OCI-LY3 (cell line): ENCODE results near the gene CCDC102A.
"Not testable (repeated sequence)": the region's sequence is repeated elsewhere in the genome, so short reads cannot be mapped to it uniquely, and the experiment has no call there.

Experiments used
- H2AFZ ChIP-seq: fragments of 200-600, 300-600 bp; shearing (Covaris generic); 2 replicates; pipeline ENCODE4 v1.6.0; 2014; ENCODE audit warnings: antibody characterized with exemption, low read depth, low read length
- H3K27ac ChIP-seq: fragments of 200-600, 300-600 bp; sonication (generic); 2 replicates; pipeline ENCODE4 v1.5.1; 2014; ENCODE audit warnings: mild to moderate bottlenecking, low read length, moderate library complexity, mixed read lengths
- H3K27me3 ChIP-seq: fragments of 200-600, 300-600 bp; sonication (generic); 2 replicates; pipeline ENCODE4 v1.6.1; 2014; ENCODE audit warnings: low read depth, low read length, mixed read lengths
- H3K36me3 ChIP-seq: fragments of 200-600, 300-600 bp; sonication (generic); replicated peaks from 2 replicates; pipeline ENCODE3; 2014; ENCODE audit warnings: low read depth, low read length, mixed read lengths
- H3K4me1 ChIP-seq: fragments of 300-600, 200-600 bp; sonication (generic); 2 replicates; pipeline ENCODE4 v1.6.1; 2014; ENCODE audit warnings: low read length, mixed read lengths
- H3K4me2 ChIP-seq: fragments of 200-600, 300-600 bp; sonication (generic); 2 replicates; pipeline ENCODE4 v1.6.1; 2014; ENCODE audit warnings: low read length, mixed read lengths
- H3K4me3 ChIP-seq: fragments of 300-600, 200-600 bp; sonication (generic); 2 replicates; pipeline ENCODE4 v1.5.1; 2014; ENCODE audit warnings: antibody characterized with exemption, mild to moderate bottlenecking, low read length, moderate library complexity
- H3K79me2 ChIP-seq: fragments of 300-600, 200-600 bp; shearing (Covaris generic); 2 replicates; pipeline ENCODE4 v1.6.1; 2014; ENCODE audit warnings: mild to moderate bottlenecking, low read length, mixed read lengths
- H3K9ac ChIP-seq: fragments of 300-600, 200-600 bp; shearing (Covaris generic); 2 replicates; pipeline ENCODE4 v1.6.0; 2014; ENCODE audit warnings: mild to moderate bottlenecking, low read length, moderate library complexity
- H3K9me3 ChIP-seq: fragments of 200-600, 300-600 bp; shearing (Covaris generic); 2 replicates; pipeline ENCODE4 v1.6.1; 2014; ENCODE audit warnings: low read length, mixed read lengths; ENCODE audit not compliant: insufficient read depth
- H4K20me1 ChIP-seq: fragments of 200-600, 300-600 bp; sonication (generic); 2 replicates; pipeline ENCODE4 v1.6.1; 2016; ENCODE audit warnings: low read length, mixed read lengths; ENCODE audit not compliant: insufficient read depth
- EZH2phosphoT487 ChIP-seq: fragments of 200-600 bp; shearing (Covaris generic); IDR thresholded peaks from 2 replicates; pipeline ENCODE4 v1.6.1; 2018; ENCODE audit warnings: antibody characterized with exemption, mixed run types, low read depth
- TF ChIP-seq, protein P1 (sequence below): fragments of 200-600, 300-600 bp; sonication (generic); IDR thresholded peaks from 2 replicates; pipeline ENCODE4 v1.5.1; 2014; ENCODE audit warnings: antibody characterized with exemption, low read length, low read depth

Gene CCDC102A

DNA sequence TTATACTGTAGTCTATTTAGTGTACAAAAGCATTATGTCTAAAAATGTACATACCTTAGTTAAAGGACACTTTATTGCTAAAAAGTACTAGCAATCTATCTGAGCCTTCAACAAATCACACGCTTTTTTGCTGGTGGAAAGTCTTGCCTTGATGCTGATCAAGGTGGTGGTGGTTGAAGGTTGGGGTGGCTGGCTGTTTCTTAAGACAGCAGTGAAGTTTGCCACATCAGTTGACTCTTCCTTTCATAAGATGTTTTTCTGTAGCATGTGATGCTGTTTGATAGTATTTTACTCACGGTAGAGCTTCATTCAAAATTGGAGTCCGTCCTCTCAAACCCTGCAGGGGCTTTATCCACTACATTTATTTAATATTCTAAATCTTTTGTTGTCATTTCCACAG lies 14.7 kb upstream of the CCDC102A start:
- H3K9me3 ChIP-seq = peaks cover 9% of the 10 kb centered on the region; the same call in 1 of the 2 replicates
- H3K4me3 ChIP-seq = no peak overlapping the region
- H4K20me1 ChIP-seq = no peaks in the 10 kb centered on the region
- no peak overlapping the region for H3K4me2 ChIP-seq
- no peaks in the 10 kb centered on the region for H3K36me3 ChIP-seq
- H3K9ac ChIP-seq = no peak overlapping the region
- H3K27ac ChIP-seq = no peak overlapping the region
- H3K27me3 ChIP-seq = peaks cover 87% of the 10 kb centered on the region
- TF ChIP-seq EZH2phosphoT487 = no peak
- TF ChIP-seq, protein P1, sequence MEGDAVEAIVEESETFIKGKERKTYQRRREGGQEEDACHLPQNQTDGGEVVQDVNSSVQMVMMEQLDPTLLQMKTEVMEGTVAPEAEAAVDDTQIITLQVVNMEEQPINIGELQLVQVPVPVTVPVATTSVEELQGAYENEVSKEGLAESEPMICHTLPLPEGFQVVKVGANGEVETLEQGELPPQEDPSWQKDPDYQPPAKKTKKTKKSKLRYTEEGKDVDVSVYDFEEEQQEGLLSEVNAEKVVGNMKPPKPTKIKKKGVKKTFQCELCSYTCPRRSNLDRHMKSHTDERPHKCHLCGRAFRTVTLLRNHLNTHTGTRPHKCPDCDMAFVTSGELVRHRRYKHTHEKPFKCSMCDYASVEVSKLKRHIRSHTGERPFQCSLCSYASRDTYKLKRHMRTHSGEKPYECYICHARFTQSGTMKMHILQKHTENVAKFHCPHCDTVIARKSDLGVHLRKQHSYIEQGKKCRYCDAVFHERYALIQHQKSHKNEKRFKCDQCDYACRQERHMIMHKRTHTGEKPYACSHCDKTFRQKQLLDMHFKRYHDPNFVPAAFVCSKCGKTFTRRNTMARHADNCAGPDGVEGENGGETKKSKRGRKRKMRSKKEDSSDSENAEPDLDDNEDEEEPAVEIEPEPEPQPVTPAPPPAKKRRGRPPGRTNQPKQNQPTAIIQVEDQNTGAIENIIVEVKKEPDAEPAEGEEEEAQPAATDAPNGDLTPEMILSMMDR = no peak
- no peaks in the 10 kb centered on the region for H3K79me2 ChIP-seq
- H3K4me1 ChIP-seq = no peaks in the 10 kb centered on the region
- H2AFZ ChIP-seq = no peak overlapping the region

DNA sequence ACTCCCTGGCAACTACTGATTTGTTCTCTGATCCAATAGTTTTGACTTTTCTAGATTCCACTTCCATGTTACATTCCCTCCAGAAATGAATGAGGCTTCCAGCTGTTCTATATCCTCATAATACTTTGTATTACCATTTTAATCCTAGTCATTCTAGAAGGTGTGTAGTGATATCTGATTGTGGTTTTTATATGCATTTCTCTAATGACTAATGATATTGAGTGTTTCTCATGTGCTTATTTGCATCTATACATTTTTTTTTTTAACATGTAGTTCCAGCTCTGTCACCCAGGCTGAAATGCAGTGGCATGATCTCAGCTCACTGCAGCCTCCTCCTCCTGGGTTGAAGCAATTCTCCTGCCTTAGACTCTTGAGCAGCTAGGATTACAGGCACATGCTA lies 13.4 kb upstream of the CCDC102A start:
- no peaks in the 10 kb centered on the region for H3K79me2 ChIP-seq
- no peak overlapping the region for H2AFZ ChIP-seq
- peaks cover 2% of the 10 kb centered on the region for H3K4me1 ChIP-seq
- no peak overlapping the region for H3K4me2 ChIP-seq
- no peaks in the 10 kb centered on the region for H3K36me3 ChIP-seq
- H4K20me1 ChIP-seq = peaks cover 2% of the 10 kb centered on the region
- H3K4me3 ChIP-seq = no peak overlapping the region
- no peak for TF ChIP-seq EZH2phosphoT487
- TF ChIP-seq, protein P1 = no peak
- no peak overlapping the region for H3K9ac ChIP-seq
- H3K27ac ChIP-seq = no peak overlapping the region
- H3K27me3 ChIP-seq = peaks cover 83% of the 10 kb centered on the region
- H3K9me3 ChIP-seq = peaks cover 9% of the 10 kb centered on the region; the same call in 1 of the 2 replicates

DNA sequence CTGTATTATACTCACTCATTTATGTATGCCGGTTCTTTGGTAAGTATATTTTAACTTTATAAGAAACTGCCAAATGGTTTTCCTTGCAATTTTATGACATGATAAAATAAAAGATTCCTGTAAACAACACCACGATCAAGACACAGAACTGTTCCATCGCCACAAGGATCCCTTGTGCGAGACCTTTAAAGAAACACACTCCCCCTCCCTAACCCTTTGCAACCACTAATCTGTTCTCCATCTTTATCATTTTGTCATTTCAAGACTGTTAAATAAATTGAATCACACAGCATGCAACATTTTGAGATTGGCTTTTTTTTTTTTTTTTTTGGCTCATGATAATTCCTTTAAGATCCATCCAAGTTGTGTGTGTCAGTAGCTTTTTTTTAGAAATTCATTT lies 12.0 kb upstream of the CCDC102A start:
- peaks cover 9% of the 10 kb centered on the region; the same call in 1 of the 2 replicates for H3K9me3 ChIP-seq
- peaks cover 13% of the 10 kb centered on the region for H4K20me1 ChIP-seq
- peaks cover 85% of the 10 kb centered on the region for H3K27me3 ChIP-seq
- peaks cover 15% of the 10 kb centered on the region for H3K4me1 ChIP-seq
- H3K9ac ChIP-seq = no peak overlapping the region
- TF ChIP-seq, protein P1 = no peak
- TF ChIP-seq EZH2phosphoT487 = no peak
- H2AFZ ChIP-seq = no peak overlapping the region
- H3K4me2 ChIP-seq = no peak overlapping the region
- H3K4me3 ChIP-seq = no peak overlapping the region
- H3K79me2 ChIP-seq = no peaks in the 10 kb centered on the region
- H3K27ac ChIP-seq = no peak overlapping the region
- H3K36me3 ChIP-seq = no peaks in the 10 kb centered on the region

DNA sequence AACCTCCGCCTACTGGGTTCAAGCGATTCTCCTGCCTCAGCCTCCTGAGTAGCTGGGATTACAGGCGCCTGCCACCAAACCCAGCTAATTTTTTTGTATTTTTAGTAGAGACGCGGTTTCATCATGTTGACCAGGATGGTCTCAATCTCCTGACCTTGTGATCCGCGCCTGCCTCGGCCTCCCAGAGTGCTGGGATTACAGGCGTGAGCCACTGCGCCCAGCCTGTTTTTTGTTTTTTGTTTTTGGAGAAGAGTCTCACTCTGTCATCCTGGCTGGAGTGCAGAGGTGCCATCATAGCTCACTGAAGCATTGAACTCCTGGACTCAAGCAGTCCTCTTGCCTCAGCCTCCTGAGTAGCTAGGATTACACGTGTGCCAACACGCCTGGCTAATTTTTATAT lies 11.2 kb upstream of the CCDC102A start:
- peaks cover 20% of the 10 kb centered on the region for H4K20me1 ChIP-seq
- H3K36me3 ChIP-seq, H2AFZ ChIP-seq, H3K4me3 ChIP-seq, H3K27ac ChIP-seq, H3K9me3 ChIP-seq, H3K79me2 ChIP-seq, H3K4me2 ChIP-seq, H3K9ac ChIP-seq: not testable (repeated sequence)
- H3K27me3 ChIP-seq = peaks cover 85% of the 10 kb centered on the region
- H3K4me1 ChIP-seq = peaks cover 23% of the 10 kb centered on the region
